ENCODE measurements around the gene SMARCB1.

Gene SMARCB1

GRCh38 chr22:23834793-23835483 lies 48.2 kb downstream of the SMARCB1 start:
- no peak for TF ChIP-seq CTCF (IDR thresholded peaks at IDR 0.05; ENCODE audit: extremely low read depth, missing control alignments)

GRCh38 chr22:23835484-23836144 lies 48.8 kb downstream of the SMARCB1 start:
- DNase-seq (ENCODE audit: low spot score) = no peak
- TF ChIP-seq CTCF (IDR thresholded peaks at IDR 0.05; ENCODE audit: extremely low read depth, missing control alignments) = no peak

More at GRCh38 chr22:23834793-23835483, 48.2 kb downstream of the SMARCB1 start:
- DNase-seq (ENCODE audit: low spot score) = no peak

GRCh38 chr22:23836281-23836680 lies 49.5 kb downstream of the SMARCB1 start:
- no peak for DNase-seq (ENCODE audit: low spot score)
- no peak for TF ChIP-seq CTCF (IDR thresholded peaks at IDR 0.05; ENCODE audit: extremely low read depth, missing control alignments)

- no peak for DNase-seq (ENCODE audit: low spot score)
- no peak for TF ChIP-seq CTCF (IDR thresholded peaks at IDR 0.05; ENCODE audit: extremely low read depth, missing control alignments)
These were observed 50.1 kb downstream of the SMARCB1 start for GRCh38 chr22:23836692-23837495.

GRCh38 chr22:23837496-23837859 lies 50.7 kb downstream of the SMARCB1 start:
- no peak for TF ChIP-seq CTCF (IDR thresholded peaks at IDR 0.05; ENCODE audit: extremely low read depth, missing control alignments)
- DNase-seq (ENCODE audit: low spot score) = no peak

GRCh38 chr22:23837911-23838680 lies 51.3 kb downstream of the SMARCB1 start:
- DNase-seq (ENCODE audit: low spot score) = no peak
- no peak for TF ChIP-seq CTCF (IDR thresholded peaks at IDR 0.05; ENCODE audit: extremely low read depth, missing control alignments)

All from GM20000 (cell line).